ENCODE data around the gene KCNK10.

- TF ChIP-seq, protein P1, sequence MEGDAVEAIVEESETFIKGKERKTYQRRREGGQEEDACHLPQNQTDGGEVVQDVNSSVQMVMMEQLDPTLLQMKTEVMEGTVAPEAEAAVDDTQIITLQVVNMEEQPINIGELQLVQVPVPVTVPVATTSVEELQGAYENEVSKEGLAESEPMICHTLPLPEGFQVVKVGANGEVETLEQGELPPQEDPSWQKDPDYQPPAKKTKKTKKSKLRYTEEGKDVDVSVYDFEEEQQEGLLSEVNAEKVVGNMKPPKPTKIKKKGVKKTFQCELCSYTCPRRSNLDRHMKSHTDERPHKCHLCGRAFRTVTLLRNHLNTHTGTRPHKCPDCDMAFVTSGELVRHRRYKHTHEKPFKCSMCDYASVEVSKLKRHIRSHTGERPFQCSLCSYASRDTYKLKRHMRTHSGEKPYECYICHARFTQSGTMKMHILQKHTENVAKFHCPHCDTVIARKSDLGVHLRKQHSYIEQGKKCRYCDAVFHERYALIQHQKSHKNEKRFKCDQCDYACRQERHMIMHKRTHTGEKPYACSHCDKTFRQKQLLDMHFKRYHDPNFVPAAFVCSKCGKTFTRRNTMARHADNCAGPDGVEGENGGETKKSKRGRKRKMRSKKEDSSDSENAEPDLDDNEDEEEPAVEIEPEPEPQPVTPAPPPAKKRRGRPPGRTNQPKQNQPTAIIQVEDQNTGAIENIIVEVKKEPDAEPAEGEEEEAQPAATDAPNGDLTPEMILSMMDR (conservative IDR thresholded peaks at IDR 0.05), result no peak
- TF ChIP-seq ZFX (IDR thresholded peaks at IDR 0.05), result no peak
Measured at GRCh38 chr14:88243946-88244345, 79.1 kb downstream of the KCNK10 start.
